Amniotic epithelial cell (primary cell): Measurements from ENCODE around the gene CHST5.
"Not testable (repeated sequence)": the region's sequence is repeated elsewhere in the genome, so short reads cannot be mapped to it uniquely, and the experiment has no call there.

ENCODE experiments used
- DNase-seq: peaks from one replicate; pipeline ENCODE4 v3.0.0-alpha.2; 2010; ENCODE audit warnings: low read depth

Gene CHST5

GRCh38 chr16:75506107-75506506, 29.8 kb downstream of the CHST5 start:
- no peak for DNase-seq

GRCh38 chr16:75503801-75504200, 32.1 kb downstream of the CHST5 start:
- no peak for DNase-seq

- no peak for DNase-seq
These were observed 32.8 kb downstream of the CHST5 start for GRCh38 chr16:75502916-75503605.

- DNase-seq = peak; percentile 40
These were observed 34.1 kb downstream of the CHST5 start for GRCh38 chr16:75501820-75502219.

- no peak for DNase-seq
These were observed 34.5 kb downstream of the CHST5 start for GRCh38 chr16:75501359-75501758.

GRCh38 chr16:75498605-75499322, 37.1 kb downstream of the CHST5 start:
- DNase-seq = not testable (repeated sequence)

- no peak for DNase-seq
These were observed 38.4 kb downstream of the CHST5 start for GRCh38 chr16:75497558-75497957.

- DNase-seq = no peak
These were observed 40.7 kb downstream of the CHST5 start, which contains the start of gene CHST6 for GRCh38 chr16:75495076-75495674. Gene CHST6, minus strand, starts transcription at chr16:75495441. Its CDS starts 15,613 bp downstream, at chr16:75479828.

- no peak for DNase-seq
These were observed 41.2 kb downstream of the CHST5 start for GRCh38 chr16:75494661-75495075.

GRCh38 chr16:75494184-75494583, 41.7 kb downstream of the CHST5 start:
- no peak for DNase-seq

GRCh38 chr16:75491876-75492275, 44.0 kb downstream of the CHST5 start:
- DNase-seq = no peak

- DNase-seq = no peak
These were observed 47.6 kb downstream of the CHST5 start for GRCh38 chr16:75488322-75488721.

- no peak for DNase-seq
These were observed 49.1 kb downstream of the CHST5 start for GRCh38 chr16:75486676-75487313.

GRCh38 chr16:75486014-75486675, 49.8 kb downstream of the CHST5 start:
- no peak for DNase-seq

- DNase-seq = no peak
These were observed 50.5 kb downstream of the CHST5 start for GRCh38 chr16:75485230-75486013.

GRCh38 chr16:75483222-75483621, 52.7 kb downstream of the CHST5 start:
- peak; percentile 15 for DNase-seq

GRCh38 chr16:75482434-75483205, 53.3 kb downstream of the CHST5 start:
- no peak for DNase-seq

GRCh38 chr16:75481475-75481874, 54.4 kb downstream of the CHST5 start:
- no peak for DNase-seq

GRCh38 chr16:75479421-75479990, 56.4 kb downstream of the CHST5 start:
- DNase-seq = no peak
